Measurements from ENCODE around the gene NXPE1. TPM values are rescaled to one million over a fixed set of nuclear protein-coding genes. Genes with fewer than 3 reads are reported as not detected.

NXPE1 gene
- total and polyA plus RNA-seq, 8 donors = 0.09 TPM; not detected in 7

DNA sequence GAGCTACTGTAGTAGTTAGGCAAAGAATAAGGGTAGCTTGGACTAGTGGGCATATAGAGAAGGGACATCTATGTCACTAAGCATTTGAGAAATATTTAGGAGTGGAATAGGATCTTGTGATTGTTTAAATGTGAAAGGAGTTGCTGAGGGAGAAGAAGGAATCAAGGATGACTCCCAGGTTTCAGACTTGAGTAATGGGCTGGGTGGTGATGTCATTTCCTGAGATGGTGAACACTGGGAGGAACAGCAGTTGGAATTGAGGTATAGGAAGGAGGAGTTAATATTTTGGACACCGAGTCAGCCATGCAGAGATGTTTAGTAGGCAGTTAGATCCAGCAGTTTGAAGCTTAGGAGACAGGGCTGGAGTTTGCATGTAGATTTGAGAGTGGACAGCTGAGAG is 80.3 kb downstream of the NXPE1 start:
- Histone ChIP-seq H3K27me3 (no peaks in the 10 kb centered on the region), H3K9me3 (no peaks in the 10 kb centered on the region), H3K4me3 (no peak overlapping the region), H3K4me1 (no peaks in the 10 kb centered on the region), H3K36me3 (no peaks in the 10 kb centered on the region), H3K27ac (no peak overlapping the region)
- DNase-seq = no peak
- no peak for FAIRE-seq
- intact Hi-C loops (cut with DNase I) = no loop called here
- TF ChIP-seq, protein P1, sequence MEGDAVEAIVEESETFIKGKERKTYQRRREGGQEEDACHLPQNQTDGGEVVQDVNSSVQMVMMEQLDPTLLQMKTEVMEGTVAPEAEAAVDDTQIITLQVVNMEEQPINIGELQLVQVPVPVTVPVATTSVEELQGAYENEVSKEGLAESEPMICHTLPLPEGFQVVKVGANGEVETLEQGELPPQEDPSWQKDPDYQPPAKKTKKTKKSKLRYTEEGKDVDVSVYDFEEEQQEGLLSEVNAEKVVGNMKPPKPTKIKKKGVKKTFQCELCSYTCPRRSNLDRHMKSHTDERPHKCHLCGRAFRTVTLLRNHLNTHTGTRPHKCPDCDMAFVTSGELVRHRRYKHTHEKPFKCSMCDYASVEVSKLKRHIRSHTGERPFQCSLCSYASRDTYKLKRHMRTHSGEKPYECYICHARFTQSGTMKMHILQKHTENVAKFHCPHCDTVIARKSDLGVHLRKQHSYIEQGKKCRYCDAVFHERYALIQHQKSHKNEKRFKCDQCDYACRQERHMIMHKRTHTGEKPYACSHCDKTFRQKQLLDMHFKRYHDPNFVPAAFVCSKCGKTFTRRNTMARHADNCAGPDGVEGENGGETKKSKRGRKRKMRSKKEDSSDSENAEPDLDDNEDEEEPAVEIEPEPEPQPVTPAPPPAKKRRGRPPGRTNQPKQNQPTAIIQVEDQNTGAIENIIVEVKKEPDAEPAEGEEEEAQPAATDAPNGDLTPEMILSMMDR (IDR thresholded peaks at IDR 0.05) = no peak
- 62 to 71% methylated on average over 1 of the region's 1 CpG for WGBS, 2 donors
- ATAC-seq = no peak

DNA sequence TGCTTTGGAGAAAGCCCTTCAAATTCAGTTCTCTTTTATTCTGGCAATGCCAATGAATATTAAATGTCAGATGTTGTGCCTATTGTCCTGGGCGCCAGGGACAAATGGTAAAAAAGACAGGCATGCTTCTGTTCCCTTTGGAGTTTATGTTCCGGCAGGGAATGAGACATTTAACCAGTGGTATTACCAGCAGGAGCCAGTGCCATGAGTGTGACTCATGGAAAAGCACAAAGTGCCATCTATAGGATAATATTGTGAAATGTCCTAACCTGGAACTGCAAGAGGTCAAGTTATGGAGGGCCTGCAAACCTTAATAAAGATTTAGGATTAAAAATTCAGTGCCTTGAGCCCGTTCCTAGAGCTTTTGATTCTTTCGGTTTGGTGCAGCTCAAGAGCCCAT is 80.9 kb downstream of the NXPE1 start:
- DNase-seq (no peak), ATAC-seq (no peak), FAIRE-seq (no peak)
- no peak overlapping the region for H3K27ac ChIP-seq
- H3K9me3 ChIP-seq = no peaks in the 10 kb centered on the region
- no peak overlapping the region for H3K4me3 ChIP-seq
- intact Hi-C loops (cut with DNase I) = no loop called here
- no peaks in the 10 kb centered on the region for H3K4me1 ChIP-seq
- TF ChIP-seq, protein P1 (IDR thresholded peaks at IDR 0.05) = no peak
- H3K27me3 ChIP-seq = no peaks in the 10 kb centered on the region
- no peaks in the 10 kb centered on the region for H3K36me3 ChIP-seq
- WGBS, 2 donors = 62 to 66% methylated on average over 4 of the region's 4 CpGs

DNA sequence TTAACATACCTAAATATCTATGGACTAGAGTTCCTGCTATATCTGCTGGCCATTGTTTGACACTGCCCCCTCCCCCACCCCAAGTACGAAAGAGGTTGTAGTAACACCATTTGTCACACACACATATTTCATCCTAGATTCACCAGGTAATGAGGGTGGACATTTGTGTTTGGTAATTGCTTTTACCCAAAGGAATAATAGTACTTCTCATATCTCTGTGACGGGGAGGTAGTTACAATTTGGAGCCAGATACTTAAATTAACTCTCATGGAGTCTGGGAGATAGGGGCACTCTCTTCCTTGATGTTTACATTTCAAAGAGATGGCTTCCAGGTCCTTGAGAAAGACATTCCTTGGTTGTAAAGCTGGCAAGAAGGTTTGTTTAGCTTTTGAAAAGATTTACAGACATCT is 81.7 kb downstream of the NXPE1 start:
- DNase-seq (no peak), ATAC-seq (no peak), FAIRE-seq (no peak)
- Histone ChIP-seq H3K36me3 (no peaks in the 10 kb centered on the region), H3K4me1 (no peaks in the 10 kb centered on the region), H3K4me3 (no peak overlapping the region), H3K27me3 (no peaks in the 10 kb centered on the region), H3K9me3 (no peaks in the 10 kb centered on the region), H3K27ac (no peak overlapping the region)
- intact Hi-C loops (cut with DNase I) = no loop called here
- 29 to 31% methylated on average over 2 of the region's 2 CpGs for WGBS, 2 donors
- TF ChIP-seq, protein P1 (IDR thresholded peaks at IDR 0.05) = no peak

DNA sequence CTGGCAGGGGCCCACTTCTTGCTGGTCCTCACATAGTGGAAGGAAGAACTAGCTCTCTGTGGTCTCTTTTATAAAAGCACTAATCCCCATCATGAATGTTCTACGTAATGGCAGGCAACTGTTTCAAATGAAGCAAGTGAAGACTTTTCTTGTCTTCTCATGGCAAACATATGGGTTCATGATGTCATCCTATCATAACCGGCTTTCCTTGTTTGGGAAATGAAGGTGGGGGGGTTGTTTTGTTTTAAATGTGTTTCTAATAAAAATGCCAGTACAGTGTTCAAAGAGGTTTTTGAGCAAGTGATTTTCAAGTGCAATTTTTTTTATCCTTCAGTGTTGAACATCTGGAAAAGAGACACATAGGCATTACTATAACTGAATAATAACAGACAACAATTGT is 87.0 kb downstream of the NXPE1 start:
- no peak for FAIRE-seq
- Histone ChIP-seq H3K9me3 (no peaks in the 10 kb centered on the region), H3K4me3 (no peak overlapping the region), H3K36me3 (no peaks in the 10 kb centered on the region), H3K27me3 (no peaks in the 10 kb centered on the region), H3K27ac (no peak overlapping the region), H3K4me1 (no peaks in the 10 kb centered on the region)
- TF ChIP-seq, protein P1 (IDR thresholded peaks at IDR 0.05) = no peak
- 87 to 92% methylated on average over 2 of the region's 2 CpGs for WGBS, 2 donors
- ATAC-seq = no peak
- intact Hi-C loops (cut with DNase I) = no loop called here
- no peak for DNase-seq

Other genes starting within 250 kb of the NXPE1 start
- 1 to 10 TPM; 4.7 to 8.5 (median 5.4) TPM for gene C11orf71, start 159.4 kb downstream of the NXPE1 start, total RNA-seq
- gene C11orf71, start 159.4 kb downstream of the NXPE1 start, polyA plus RNA-seq = 10 to 100 TPM in 1 of 2 donors, 1 to 10 TPM in 1; 7.4 to 11.3 TPM
- 10 to 100 TPM in 4 of 6 donors, 1 to 10 TPM in 2; 6.5 to 16.4 (median 11.8) TPM for gene RBM7, start 159.2 kb downstream of the NXPE1 start, total RNA-seq
- 1 to 10 TPM; 3.8 to 8.7 TPM for gene RBM7, start 159.2 kb downstream of the NXPE1 start, polyA plus RNA-seq
- gene REXO2, start 120.4 kb downstream of the NXPE1 start, total RNA-seq = 10 to 100 TPM; 24.0 to 36.4 (median 29.1) TPM
- gene REXO2, start 120.4 kb downstream of the NXPE1 start, polyA plus RNA-seq = 10 to 100 TPM; 26.9 to 41.1 TPM
- not detected for gene NXPE4, start 35.9 kb upstream of the NXPE1 start, total RNA-seq
- gene NXPE4, start 35.9 kb upstream of the NXPE1 start, polyA plus RNA-seq = not detected
- gene NXPE2, start 118.6 kb upstream of the NXPE1 start, total RNA-seq = not detected
- gene NXPE2, start 118.6 kb upstream of the NXPE1 start, polyA plus RNA-seq = not detected

Data from pancreas (tissue), 10 donors.